D721Med (cell line): ENCODE measurements around the gene LGALS3BP.
"Not testable (repeated sequence)": the region's sequence is repeated elsewhere in the genome, so short reads cannot be mapped to it uniquely, and the experiment has no call there.

Source experiments
- DNase-seq: peaks from one replicate; pipeline ENCODE4 v3.0.0; 2011; ENCODE audit warnings: low spot score; ENCODE audit not compliant: insufficient read length
- FAIRE-seq: peaks from 2 replicates; lab custom pipeline; 2011; peaks lifted over from hg19 to GRCh38; lab: Jason Lieb, UNC
- TF ChIP-seq, protein P1 (sequence below): IDR thresholded peaks from 2 replicates; pipeline ENCODE4 v1.5.1; 2012; ENCODE audit warnings: mild to moderate bottlenecking, control low read depth; ENCODE audit not compliant: insufficient read depth; ENCODE audit errors: missing control alignments

Gene LGALS3BP

GRCh38 chr17:78969865-78970264, 9.9 kb downstream of the LGALS3BP start:
- DNase-seq, result no peak
- TF ChIP-seq, protein P1, sequence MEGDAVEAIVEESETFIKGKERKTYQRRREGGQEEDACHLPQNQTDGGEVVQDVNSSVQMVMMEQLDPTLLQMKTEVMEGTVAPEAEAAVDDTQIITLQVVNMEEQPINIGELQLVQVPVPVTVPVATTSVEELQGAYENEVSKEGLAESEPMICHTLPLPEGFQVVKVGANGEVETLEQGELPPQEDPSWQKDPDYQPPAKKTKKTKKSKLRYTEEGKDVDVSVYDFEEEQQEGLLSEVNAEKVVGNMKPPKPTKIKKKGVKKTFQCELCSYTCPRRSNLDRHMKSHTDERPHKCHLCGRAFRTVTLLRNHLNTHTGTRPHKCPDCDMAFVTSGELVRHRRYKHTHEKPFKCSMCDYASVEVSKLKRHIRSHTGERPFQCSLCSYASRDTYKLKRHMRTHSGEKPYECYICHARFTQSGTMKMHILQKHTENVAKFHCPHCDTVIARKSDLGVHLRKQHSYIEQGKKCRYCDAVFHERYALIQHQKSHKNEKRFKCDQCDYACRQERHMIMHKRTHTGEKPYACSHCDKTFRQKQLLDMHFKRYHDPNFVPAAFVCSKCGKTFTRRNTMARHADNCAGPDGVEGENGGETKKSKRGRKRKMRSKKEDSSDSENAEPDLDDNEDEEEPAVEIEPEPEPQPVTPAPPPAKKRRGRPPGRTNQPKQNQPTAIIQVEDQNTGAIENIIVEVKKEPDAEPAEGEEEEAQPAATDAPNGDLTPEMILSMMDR, result no peak
- FAIRE-seq, result no peak

GRCh38 chr17:78967782-78968362, 11.9 kb downstream of the LGALS3BP start:
- FAIRE-seq (no peak), DNase-seq (no peak)
- TF ChIP-seq, protein P1, result no peak

GRCh38 chr17:78966910-78967600, 12.7 kb downstream of the LGALS3BP start:
- FAIRE-seq (no peak), DNase-seq (no peak)
- TF ChIP-seq, protein P1, result no peak

DNA sequence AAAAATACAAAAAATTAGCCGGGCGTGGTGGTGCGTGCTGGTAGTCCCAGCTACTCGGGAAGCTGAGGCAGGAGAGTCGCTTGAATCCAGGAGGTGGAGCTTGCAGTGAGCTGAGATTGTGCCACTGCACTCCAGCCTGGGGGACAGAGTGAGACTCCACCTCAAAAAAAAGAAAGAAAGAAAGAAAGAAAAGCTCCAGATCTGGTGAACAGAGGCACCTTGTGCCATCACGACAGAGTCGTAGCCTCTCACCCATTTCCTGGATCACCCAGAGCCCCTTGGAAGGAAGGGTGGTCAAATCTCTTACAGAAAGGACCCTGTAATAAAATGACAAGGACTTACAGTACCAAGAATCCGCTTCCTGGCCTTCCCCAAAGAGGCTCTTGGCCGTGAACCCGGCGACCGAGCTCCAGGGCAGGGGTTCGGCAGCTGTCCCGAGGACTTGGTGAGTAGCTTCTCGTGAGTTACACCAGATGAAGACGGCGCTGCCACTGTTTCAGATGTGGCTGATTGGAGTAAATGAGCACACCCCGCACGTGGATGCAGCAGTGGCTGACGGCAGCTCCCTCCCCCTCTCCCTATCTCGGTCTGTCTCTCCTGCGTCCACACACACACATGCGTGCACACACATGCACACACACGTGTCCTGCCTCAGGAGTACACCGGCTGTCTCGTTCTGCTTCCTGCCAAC, 13.5 kb downstream of the LGALS3BP start:
- no peak for DNase-seq
- no peak for FAIRE-seq
- TF ChIP-seq, protein P1, result no peak

- TF ChIP-seq, protein P1, result no peak
- DNase-seq (no peak), FAIRE-seq (no peak)
Measured at GRCh38 chr17:78965491-78965924, 14.2 kb downstream of the LGALS3BP start.

DNA sequence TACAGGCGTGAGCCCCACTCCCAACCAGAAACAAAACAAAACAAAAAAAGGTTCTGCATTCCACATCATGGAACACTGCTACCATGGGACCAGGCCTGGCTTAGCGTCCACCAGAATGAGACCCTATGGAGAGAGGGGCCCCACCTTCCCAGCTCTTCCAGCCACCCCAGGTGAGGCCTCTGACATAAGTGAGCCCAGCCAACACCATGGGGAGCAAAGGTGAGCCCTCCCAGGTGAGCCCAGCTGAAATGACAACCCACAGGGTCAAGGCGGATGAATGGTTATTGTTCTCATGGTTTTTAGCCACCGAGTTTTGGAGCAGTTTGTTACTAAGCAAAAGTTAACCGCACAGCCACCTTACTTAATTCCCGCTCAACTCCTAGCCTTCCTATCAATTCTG, 16.3 kb downstream of the LGALS3BP start:
- no peak for FAIRE-seq

DNA sequence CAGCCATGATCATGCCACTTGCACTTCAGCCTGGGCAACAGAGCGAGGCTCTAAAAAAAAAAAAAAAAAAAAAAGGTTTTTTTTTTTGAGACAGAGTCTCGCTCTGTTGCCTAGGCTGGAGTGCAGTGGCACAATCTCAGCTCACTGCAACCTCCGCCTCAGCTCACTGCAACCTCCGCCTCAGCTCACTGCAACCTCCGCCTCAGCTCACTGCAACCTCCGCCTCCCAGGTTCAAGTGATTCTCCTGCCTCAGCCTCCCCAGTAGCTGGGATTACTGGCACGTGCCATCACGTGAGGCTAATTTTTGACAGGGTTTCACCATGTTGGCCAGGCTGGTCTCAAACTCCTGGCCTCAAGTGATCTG, 16.8 kb downstream of the LGALS3BP start:
- not testable (repeated sequence) for DNase-seq, FAIRE-seq

More for the DNA sequence above, 16.3 kb downstream of the LGALS3BP start:
- TF ChIP-seq, protein P1, result no peak
- DNase-seq, result no peak
